A549 (cell line): ENCODE results near the gene HES4.

Source experiments
- CEBPB ChIP-seq, 2 experiments: fragments of >200 bp in 1 of 2; sonication (Bioruptor Twin) in 1 of 2; formaldehyde crosslinking in 1 of 2; IDR thresholded peaks; 2 replicates each; pipeline ENCODE4 v1.6.1; 2012 to 2016
- CHD2 ChIP-seq: fragments of 150-350 bp; IDR thresholded peaks from 2 replicates; pipeline ENCODE4 v1.6.1; 2014; ENCODE audit warnings: low read length; ENCODE audit not compliant: partially characterized antibody
- CHD4 ChIP-seq: fragments of 200-600 bp; sonication (generic); IDR thresholded peaks from 2 replicates; pipeline ENCODE4 v1.6.1; 2016; ENCODE audit warnings: antibody characterized with exemption, mild to moderate bottlenecking, borderline replicate concordance
- CTCF ChIP-seq: fragments of >200 bp; sonication (Bioruptor Twin); formaldehyde crosslinking; IDR thresholded peaks from 3 replicates; pipeline ENCODE4 v1.5.1; 2016
- HMGXB4 ChIP-seq: fragments of 250-450 bp; sonication (Bioruptor Pico); IDR thresholded peaks from 2 replicates; pipeline ENCODE4 v1.5.0; 2021; ENCODE audit warnings: mild to moderate bottlenecking, moderate library complexity, borderline replicate concordance
- MAFK ChIP-seq: fragments of 450-650 bp; IDR thresholded peaks from 2 replicates; pipeline ENCODE4 v1.6.1; 2014; ENCODE audit not compliant: partially characterized antibody
- MAX ChIP-seq: IDR thresholded peaks from 2 replicates; pipeline ENCODE4 v1.6.1; 2012
- NR3C1 ChIP-seq: fragments of >200 bp; sonication (Bioruptor Twin); formaldehyde crosslinking; IDR thresholded peaks from 3 replicates; pipeline ENCODE4 v1.6.1; 2017
- POLR2A ChIP-seq: IDR thresholded peaks from 2 replicates; pipeline ENCODE4 v1.6.1; 2012; ENCODE audit warnings: mild to moderate bottlenecking, low read length
- POLR2AphosphoS2 ChIP-seq: conservative IDR thresholded peaks from 2 replicates; pipeline ENCODE4 v1.6.1; 2012; ENCODE audit warnings: low read length, improper control_type of control experiment, inconsistent platforms
- REST ChIP-seq: fragments of 200-600 bp; sonication (generic); IDR thresholded peaks from 2 replicates; pipeline ENCODE4 v1.6.1; 2016; ENCODE audit warnings: antibody characterized with exemption, mild to moderate bottlenecking, moderate library complexity
- RFX5 ChIP-seq: fragments of 450-650 bp; IDR thresholded peaks from 2 replicates; pipeline ENCODE4 v1.7.1; 2014; ENCODE audit warnings: antibody characterized with exemption, mild to moderate bottlenecking, moderate library complexity
- USF2 ChIP-seq: fragments of 450-650 bp; IDR thresholded peaks from 2 replicates; pipeline ENCODE4 v1.6.1; 2014; ENCODE audit warnings: antibody characterized with exemption

GRCh38 chr1:950268-950667 is 49.6 kb downstream of the HES4 start:
- TF ChIP-seq POLR2A (no peak), MAX (no peak), CHD2 (no peak), HMGXB4 (CRISPR knock-in tag) (no peak), CTCF (no peak), POLR2AphosphoS2 (no peak), NR3C1 (no peak), MAFK (no peak), CHD4 (no peak), RFX5 (no peak), USF2 (no peak), REST (no peak), CEBPB (IDR thresholded peaks at IDR 0.05) (no peak)
